ENCODE data around the gene SIAH1. TPM values are rescaled to one million over a fixed set of nuclear protein-coding genes. Genes with fewer than 3 reads are reported as not detected.

The SIAH1 gene
- total RNA-seq, 4 donors from 2014 or later, result 15.1 to 45.9 (median 27.8) TPM

GRCh38 chr16:48365601-48366164 lies 19.5 kb downstream of the SIAH1 start:
- in situ Hi-C loops (cut with MboI; ENCODE audit: low pct_ligation_motif_present in 1 of 4, low pct_unique_long_range_greater_than_20kb in 1 of 4, low sequenced_read_pairs in 3 of 4), result loop anchor here in 2 of 4 donors (25.0 kb wide), 2 partner anchors 147 to 172 kb away; no protein-coding TSS in a partner anchor
- H3K27me3 ChIP-seq, result no peaks in the 10 kb centered on the region
- 2% methylated on average over 20 of the region's 33 CpGs; no CpG with 5 or more reads in 1 of the 2 donors for WGBS, 2 donors (ENCODE audit: low coverage in 1 of 2)
- H3K36me3 ChIP-seq, result peaks cover 0 to 4% (median 0%) of the 10 kb centered on the region in 4 donors
- no peaks in the 10 kb centered on the region for H3K9me3 ChIP-seq
- H3K27ac ChIP-seq, result peak overlapping the region; percentile 89 to 94 (median 90)
- peaks cover 17 to 56% (median 26%) of the 10 kb centered on the region in 4 donors for H3K4me1 ChIP-seq
- DNase-seq, result peak; percentile 94
- TF ChIP-seq, protein P1, sequence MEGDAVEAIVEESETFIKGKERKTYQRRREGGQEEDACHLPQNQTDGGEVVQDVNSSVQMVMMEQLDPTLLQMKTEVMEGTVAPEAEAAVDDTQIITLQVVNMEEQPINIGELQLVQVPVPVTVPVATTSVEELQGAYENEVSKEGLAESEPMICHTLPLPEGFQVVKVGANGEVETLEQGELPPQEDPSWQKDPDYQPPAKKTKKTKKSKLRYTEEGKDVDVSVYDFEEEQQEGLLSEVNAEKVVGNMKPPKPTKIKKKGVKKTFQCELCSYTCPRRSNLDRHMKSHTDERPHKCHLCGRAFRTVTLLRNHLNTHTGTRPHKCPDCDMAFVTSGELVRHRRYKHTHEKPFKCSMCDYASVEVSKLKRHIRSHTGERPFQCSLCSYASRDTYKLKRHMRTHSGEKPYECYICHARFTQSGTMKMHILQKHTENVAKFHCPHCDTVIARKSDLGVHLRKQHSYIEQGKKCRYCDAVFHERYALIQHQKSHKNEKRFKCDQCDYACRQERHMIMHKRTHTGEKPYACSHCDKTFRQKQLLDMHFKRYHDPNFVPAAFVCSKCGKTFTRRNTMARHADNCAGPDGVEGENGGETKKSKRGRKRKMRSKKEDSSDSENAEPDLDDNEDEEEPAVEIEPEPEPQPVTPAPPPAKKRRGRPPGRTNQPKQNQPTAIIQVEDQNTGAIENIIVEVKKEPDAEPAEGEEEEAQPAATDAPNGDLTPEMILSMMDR (IDR thresholded peaks at IDR 0.05), result no peak
- TF ChIP-seq POLR2A (IDR thresholded peaks at IDR 0.05) (peak; percentile 92), POLR2AphosphoS5 (IDR thresholded peaks at IDR 0.05) (peak; percentile 92 to 95 (median 94))
- intact Hi-C loops (cut with DNase I; ENCODE audit: low total_unique reads), result no loop called here
- H3K4me3 ChIP-seq, result peak overlapping the region; percentile 50 to 68 (median 55)

GRCh38 chr16:48365025-48365600 lies 20.1 kb downstream of the SIAH1 start:
- TF ChIP-seq POLR2A (IDR thresholded peaks at IDR 0.05) (no peak), EP300 (IDR thresholded peaks at IDR 0.05; ENCODE audit: low read depth) (no peak), POLR2AphosphoS5 (IDR thresholded peaks at IDR 0.05) (no peak)
- TF ChIP-seq, protein P1 (IDR thresholded peaks at IDR 0.05), result no peak
- peaks cover 0 to 4% (median 0%) of the 10 kb centered on the region in 4 donors for H3K36me3 ChIP-seq
- in situ Hi-C loops (cut with MboI; ENCODE audit: low pct_ligation_motif_present in 1 of 4, low pct_unique_long_range_greater_than_20kb in 1 of 4, low sequenced_read_pairs in 3 of 4), result loop anchor here in 2 of 4 donors (25.0 kb wide), 2 partner anchors 147 to 172 kb away; no protein-coding TSS in a partner anchor
- intact Hi-C loops (cut with DNase I; ENCODE audit: low total_unique reads), result no loop called here
- DNase-seq, result no peak
- peak overlapping the region in 3 of 4 donors; percentile 50 to 59 (median 51) for H3K4me3 ChIP-seq
- peaks cover 17 to 53% (median 26%) of the 10 kb centered on the region in 4 donors for H3K4me1 ChIP-seq
- no peaks in the 10 kb centered on the region for H3K9me3 ChIP-seq
- H3K27me3 ChIP-seq, result no peaks in the 10 kb centered on the region
- WGBS, 2 donors (ENCODE audit: low coverage in 1 of 2), result 49 to 64% methylated on average over 5 to 15 of the region's 15 CpGs
- peak overlapping the region; percentile 89 to 94 (median 90) for H3K27ac ChIP-seq

GRCh38 chr16:48361540-48362144 lies 23.6 kb downstream of the SIAH1 start:
- WGBS, 2 donors (ENCODE audit: low coverage in 1 of 2), result 94 to 100% methylated on average over 1 to 12 of the region's 12 CpGs
- Histone ChIP-seq H3K4me3 (no peak overlapping the region), H3K27me3 (no peaks in the 10 kb centered on the region), H3K27ac (no peak overlapping the region), H3K4me1 (peaks cover 13 to 29% (median 15%) of the 10 kb centered on the region in 4 donors), H3K36me3 (peaks cover 0 to 4% (median 0%) of the 10 kb centered on the region in 4 donors), H3K9me3 (no peaks in the 10 kb centered on the region)
- no peak for TF ChIP-seq EP300 (IDR thresholded peaks at IDR 0.05; ENCODE audit: low read depth)
- TF ChIP-seq POLR2A (IDR thresholded peaks at IDR 0.05), result no peak
- TF ChIP-seq, protein P1 (IDR thresholded peaks at IDR 0.05), result no peak
- TF ChIP-seq POLR2AphosphoS5 (IDR thresholded peaks at IDR 0.05), result no peak
- in situ Hi-C loops (cut with MboI; ENCODE audit: low pct_ligation_motif_present in 1 of 4, low pct_unique_long_range_greater_than_20kb in 1 of 4, low sequenced_read_pairs in 3 of 4) (loop anchor here in 2 of 4 donors (25.0 kb wide), 2 partner anchors 151 to 176 kb away; no protein-coding TSS in a partner anchor), intact Hi-C loops (cut with DNase I; ENCODE audit: low total_unique reads) (no loop called here)
- DNase-seq, result no peak

DNA sequence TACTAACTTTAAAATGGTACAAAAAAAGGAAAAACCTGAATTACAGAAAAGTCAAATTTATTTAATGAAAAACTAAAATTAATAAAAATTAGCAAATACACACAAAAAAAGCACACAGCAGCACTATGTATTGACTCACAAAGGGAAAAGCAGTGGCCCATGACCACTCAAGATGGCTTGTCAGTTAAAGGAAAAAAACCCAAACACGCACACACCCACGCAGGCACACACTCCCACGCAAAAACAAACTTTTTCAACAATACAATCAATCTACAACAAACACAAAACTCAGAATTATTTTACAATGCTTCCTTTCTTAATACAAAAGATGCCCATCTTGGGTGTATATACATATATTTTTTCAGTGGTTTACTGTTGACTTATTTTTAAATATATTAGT lies 24.2 kb downstream of the SIAH1 start:
- DNase-seq, result no peak
- intact Hi-C loops (cut with DNase I; ENCODE audit: low total_unique reads) (no loop called here), in situ Hi-C loops (cut with MboI; ENCODE audit: low pct_ligation_motif_present in 1 of 4, low pct_unique_long_range_greater_than_20kb in 1 of 4, low sequenced_read_pairs in 3 of 4) (loop anchor here in 2 of 4 donors (25.0 kb wide), 2 partner anchors 151 to 176 kb away; no protein-coding TSS in a partner anchor)
- Histone ChIP-seq H3K9me3 (no peaks in the 10 kb centered on the region), H3K4me3 (no peak overlapping the region), H3K4me1 (peaks cover 10 to 24% (median 12%) of the 10 kb centered on the region in 4 donors), H3K36me3 (peaks cover 0 to 4% (median 0%) of the 10 kb centered on the region in 4 donors), H3K27ac (no peak overlapping the region), H3K27me3 (no peaks in the 10 kb centered on the region)
- TF ChIP-seq EP300 (IDR thresholded peaks at IDR 0.05; ENCODE audit: low read depth) (no peak), POLR2A (IDR thresholded peaks at IDR 0.05) (no peak), POLR2AphosphoS5 (IDR thresholded peaks at IDR 0.05) (no peak)
- TF ChIP-seq, protein P1 (IDR thresholded peaks at IDR 0.05), result no peak
- 79 to 85% methylated on average over 2 to 3 of the region's 3 CpGs for WGBS, 2 donors (ENCODE audit: low coverage in 1 of 2)

Measured in transverse colon (tissue), 4 donors.